ENCODE results near the gene FGGY.

Gene FGGY

GRCh38 chr1:59625384-59625783 is 328.5 kb downstream of the FGGY start:
- ChIA-PET CTCF (no interaction called here), POLR2A (no interaction called here)
- TF ChIP-seq ZNF449 (tag by site-specific recombination; IDR thresholded peaks at IDR 0.05) (no peak), OSR2 (tag by site-specific recombination; IDR thresholded peaks at IDR 0.05) (no peak), ZNF561 (tag by site-specific recombination; IDR thresholded peaks at IDR 0.05; ENCODE audit: borderline replicate concordance) (no peak), ZBTB17 (tag by site-specific recombination; IDR thresholded peaks at IDR 0.05) (no peak), ZNF311 (tag by site-specific recombination; IDR thresholded peaks at IDR 0.05; ENCODE audit: borderline replicate concordance) (no peak), ZNF830 (tag by site-specific recombination; IDR thresholded peaks at IDR 0.05; ENCODE audit: low read depth) (no peak), WT1 (tag by site-specific recombination; IDR thresholded peaks at IDR 0.05) (no peak), TCF7L2 (IDR thresholded peaks at IDR 0.05; ENCODE audit: borderline replicate concordance, low read depth, low read length) (no peak), TRIM28 (IDR thresholded peaks at IDR 0.05; ENCODE audit: borderline replicate concordance, low read length) (no peak), TSHZ1 (tag by site-specific recombination; IDR thresholded peaks at IDR 0.05; ENCODE audit: borderline replicate concordance) (no peak), PBX3 (CRISPR knock-in tag; IDR thresholded peaks at IDR 0.05) (no peak), ZNF335 (tag by site-specific recombination; conservative IDR thresholded peaks at IDR 0.05) (no peak), ZNF223 (tag by site-specific recombination; IDR thresholded peaks at IDR 0.05) (no peak), YY1 (tag by site-specific recombination; IDR thresholded peaks at IDR 0.05) (no peak), ZBTB8A (tag by site-specific recombination; IDR thresholded peaks at IDR 0.05) (no peak), ZNF580 (tag by site-specific recombination; IDR thresholded peaks at IDR 0.05) (no peak), ZNF530 (tag by site-specific recombination; IDR thresholded peaks at IDR 0.05; ENCODE audit: low read depth) (no peak), ZNF792 (tag by site-specific recombination; IDR thresholded peaks at IDR 0.05) (no peak), ZNF48 (tag by site-specific recombination; IDR thresholded peaks at IDR 0.05) (no peak)
- Histone ChIP-seq H3K36me3 (ENCODE audit: control insufficient read depth in 2 of 2, insufficient read depth in 1 of 2, low read length in 2 of 2) (no peaks in the 10 kb centered on the region), H3K27ac (ENCODE audit: extremely low read depth, low read depth, low read length) (no peak overlapping the region), H3K4me1 (ENCODE audit: control insufficient read depth, insufficient read depth, low read length) (no peaks in the 10 kb centered on the region), H3K9me3 (ENCODE audit: control insufficient read depth, insufficient read depth, low read depth, low read length) (no peaks in the 10 kb centered on the region), H3K4me3 (ENCODE audit: low read depth, low read length) (no peak overlapping the region)

GRCh38 chr1:59631561-59632255 is 334.8 kb downstream of the FGGY start:
- Histone ChIP-seq H3K9me3 (ENCODE audit: control insufficient read depth, insufficient read depth, low read depth, low read length) (no peaks in the 10 kb centered on the region), H3K4me3 (ENCODE audit: low read depth, low read length) (no peak overlapping the region), H3K4me1 (ENCODE audit: control insufficient read depth, insufficient read depth, low read length) (no peaks in the 10 kb centered on the region), H3K36me3 (ENCODE audit: control insufficient read depth in 2 of 2, insufficient read depth in 1 of 2, low read length in 2 of 2) (no peaks in the 10 kb centered on the region), H3K27ac (ENCODE audit: extremely low read depth, low read depth, low read length) (no peak overlapping the region)
- CTCF ChIA-PET: no interaction called here
- POLR2A ChIA-PET: no interaction called here
- TF ChIP-seq ZNF10 (tag by site-specific recombination; IDR thresholded peaks at IDR 0.05) (no peak), ZNF621 (tag by site-specific recombination; IDR thresholded peaks at IDR 0.05) (no peak), SCRT1 (tag by site-specific recombination; IDR thresholded peaks at IDR 0.05; ENCODE audit: borderline replicate concordance) (no peak), ZNF248 (tag by site-specific recombination; IDR thresholded peaks at IDR 0.05) (no peak), KLF9 (tag by site-specific recombination; IDR thresholded peaks at IDR 0.05; ENCODE audit: low read depth) (no peak), ZNF785 (tag by site-specific recombination; IDR thresholded peaks at IDR 0.05) (no peak), AEBP2 (tag by site-specific recombination; IDR thresholded peaks at IDR 0.05; ENCODE audit: borderline replicate concordance) (no peak), ZNF449 (tag by site-specific recombination; IDR thresholded peaks at IDR 0.05) (no peak)

All from HEK293 (cell line).